GM19452 (cell line): ENCODE measurements around the gene SERPINA10.

ENCODE experiments used
- ATAC-seq: cut with Tn5 transposase; IDR thresholded peaks from one replicate; pipeline ENCODE4 v1.9.1; 2021; ENCODE audit not compliant: unreplicated experiment

The SERPINA10 gene

DNA sequence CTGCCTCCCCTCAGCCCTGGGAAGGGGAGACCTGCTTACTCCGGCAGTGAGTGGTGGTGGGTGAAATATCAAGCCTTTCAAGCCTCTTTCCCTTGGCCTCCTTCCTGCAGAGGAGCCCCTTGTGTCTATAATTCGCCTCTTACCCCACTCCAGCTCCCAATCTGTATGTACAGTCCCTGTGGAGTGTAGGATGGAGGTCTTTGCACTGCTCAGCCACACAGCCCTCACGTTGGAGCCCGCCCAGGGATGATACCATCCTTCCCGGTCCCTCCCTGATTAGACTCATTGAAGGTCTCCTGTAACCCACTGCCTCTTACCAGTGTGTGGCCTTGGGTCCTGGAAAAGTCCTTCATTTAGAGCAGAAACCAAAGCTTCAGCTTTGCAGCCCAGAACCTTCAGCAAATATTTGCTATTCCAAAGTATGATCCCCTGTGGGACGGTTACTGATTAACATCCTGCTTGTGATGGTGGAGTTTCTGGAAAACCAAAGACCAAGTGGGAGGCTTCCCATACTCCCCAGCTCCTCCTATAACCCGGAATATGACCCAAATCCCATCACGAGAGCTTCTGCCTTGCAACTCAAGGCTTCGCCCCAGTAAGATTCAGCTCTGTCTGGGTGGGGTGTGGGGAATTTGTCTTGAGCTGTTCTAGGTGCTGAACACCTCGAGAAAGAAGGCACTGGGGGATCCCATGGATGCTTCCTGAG, at the start of gene SERPINA10:
Gene SERPINA10 (minus strand): TSS at position 397 of the 706 bp plus-strand sequence. CDS start 2,675 bp downstream, outside the sequence.
- ATAC-seq: no peak

- no peak for ATAC-seq
Observed at GRCh38 chr14:94342334-94342934, 49.4 kb upstream of the SERPINA10 start.

- ATAC-seq: no peak
Observed at GRCh38 chr14:94341656-94342333, 48.7 kb upstream of the SERPINA10 start.

DNA sequence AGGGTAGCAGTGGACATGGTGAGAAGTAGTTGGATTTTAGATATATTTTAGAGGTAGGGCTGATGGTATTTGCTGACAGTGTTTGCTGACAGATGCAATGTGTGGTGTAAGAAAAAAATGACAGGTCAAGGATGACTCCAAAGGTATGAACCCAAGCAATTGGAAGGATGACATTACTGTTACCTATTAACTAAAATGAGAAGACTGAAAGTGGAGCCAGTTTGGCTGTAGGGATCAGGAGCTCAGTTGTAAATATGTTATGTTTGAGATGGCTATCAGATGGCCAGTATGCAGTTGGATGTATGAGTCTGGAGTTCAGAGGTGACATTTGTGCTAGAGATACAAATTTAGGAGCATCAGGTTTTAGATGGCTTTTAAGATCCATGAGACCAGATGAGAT, 47.5 kb upstream of the SERPINA10 start:
- no peak for ATAC-seq

GRCh38 chr14:94338023-94338422, 45.0 kb upstream of the SERPINA10 start:
- no peak for ATAC-seq

DNA sequence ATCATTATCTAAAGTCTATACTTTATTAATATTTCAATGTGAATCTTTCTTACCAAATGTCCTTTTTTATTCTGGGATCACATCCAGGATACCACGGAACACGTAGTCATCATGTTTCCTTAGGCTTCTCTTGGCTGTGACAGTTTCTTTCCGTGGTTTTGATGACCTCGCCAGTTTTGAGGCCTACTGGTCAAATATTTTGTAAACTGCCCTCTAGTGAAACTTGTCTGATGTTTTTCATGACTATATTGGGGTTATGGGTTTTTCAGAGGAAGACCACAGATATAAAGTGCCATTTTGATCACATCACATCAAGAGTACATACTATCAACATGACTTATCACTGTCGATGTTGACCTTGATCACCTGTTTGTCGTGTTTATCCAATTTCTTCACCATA, 44.2 kb upstream of the SERPINA10 start:
- ATAC-seq: no peak

GRCh38 chr14:94334872-94335271, 41.8 kb upstream of the SERPINA10 start:
- no peak for ATAC-seq

- ATAC-seq: no peak
Observed at GRCh38 chr14:94332587-94332986, 39.5 kb upstream of the SERPINA10 start.

- no peak for ATAC-seq
Observed at GRCh38 chr14:94332063-94332583, 39.1 kb upstream of the SERPINA10 start.

- no peak for ATAC-seq
Observed at GRCh38 chr14:94331462-94331861, 38.4 kb upstream of the SERPINA10 start.

GRCh38 chr14:94330857-94331256, 37.8 kb upstream of the SERPINA10 start:
- no peak for ATAC-seq

- ATAC-seq: no peak
Observed at GRCh38 chr14:94330432-94330831, 37.4 kb upstream of the SERPINA10 start.

DNA sequence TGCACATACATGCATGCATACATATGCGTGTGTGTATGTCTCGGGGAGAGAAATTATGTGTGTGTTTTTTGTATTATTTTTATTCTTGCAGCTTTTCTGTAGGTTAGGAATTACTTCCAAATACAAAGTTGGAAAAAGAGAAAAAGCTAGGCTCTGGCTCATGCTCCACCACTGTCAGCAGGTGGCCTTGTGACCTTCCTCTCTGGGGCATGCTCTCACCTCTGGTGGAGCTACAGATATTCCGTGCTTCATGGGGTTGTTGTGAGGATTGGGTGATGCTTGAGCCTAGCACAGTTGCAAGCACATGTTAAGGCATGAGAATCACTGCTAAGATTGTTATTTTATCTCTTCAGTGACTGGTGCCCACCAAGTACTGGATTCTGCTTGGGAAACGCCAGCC, 36.8 kb upstream of the SERPINA10 start:
- ATAC-seq: no peak

DNA sequence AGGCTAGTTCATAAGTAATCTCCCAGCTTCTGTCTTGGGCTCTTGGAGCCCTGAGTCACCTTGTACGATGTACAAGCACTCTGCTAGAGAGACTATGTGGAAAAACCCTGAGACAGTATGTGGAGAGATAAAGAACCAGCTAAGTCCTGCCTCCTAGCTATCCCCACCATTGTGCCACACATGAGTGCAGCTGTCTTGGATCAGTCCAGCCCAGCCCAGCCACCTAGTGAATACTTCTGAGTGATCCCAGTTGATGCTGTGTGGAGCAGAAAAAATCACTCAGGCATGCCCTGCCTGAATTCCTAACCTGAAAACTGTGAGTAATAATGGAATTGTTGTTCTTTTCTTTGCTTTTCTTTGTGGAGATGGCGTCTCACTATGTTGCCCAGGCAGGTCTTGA, 35.1 kb upstream of the SERPINA10 start:
- no peak for ATAC-seq

DNA sequence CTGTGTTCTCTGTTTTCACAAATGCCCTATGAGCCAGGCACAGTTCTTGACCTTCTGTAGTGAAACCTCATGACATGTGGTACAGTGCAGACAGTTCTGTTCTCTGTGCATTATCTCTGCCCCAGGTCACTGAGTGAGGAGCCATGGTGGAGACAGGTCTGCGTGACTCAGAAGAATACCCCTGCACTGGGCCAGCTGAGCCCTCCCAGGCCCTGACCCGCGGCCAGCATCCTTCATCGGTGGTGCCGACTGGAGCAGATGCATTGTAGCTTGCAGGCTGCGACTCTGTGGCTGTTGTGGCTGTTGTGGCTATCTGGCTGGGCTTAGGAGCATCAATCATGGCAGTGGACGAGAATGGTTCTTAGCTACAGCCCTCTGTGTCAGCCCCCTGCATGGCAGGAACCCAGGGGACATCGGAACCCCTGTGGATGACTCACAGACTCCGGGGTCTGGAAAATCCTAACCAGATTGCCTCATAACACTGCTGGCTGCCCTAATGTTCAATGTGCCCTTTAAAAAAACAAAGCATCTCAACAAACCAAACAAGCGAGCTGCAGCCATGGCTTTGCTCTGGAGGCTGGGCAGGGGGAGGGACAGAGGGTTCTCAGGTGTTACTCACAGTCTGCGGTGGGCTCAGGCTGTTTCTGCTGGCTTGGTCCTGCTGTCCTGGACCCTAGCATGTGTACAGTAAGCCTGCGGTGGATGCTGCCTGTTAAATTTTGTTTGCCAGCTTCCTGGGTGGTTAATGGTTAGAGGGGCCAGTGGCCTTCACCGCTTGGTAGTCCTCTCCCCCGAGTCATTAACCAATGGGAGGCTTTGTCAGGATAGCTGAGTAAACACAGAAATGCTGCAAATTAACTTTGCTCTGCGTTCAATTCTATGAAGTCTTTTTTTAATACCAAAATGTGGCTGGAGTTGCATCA, 29.8 kb upstream of the SERPINA10 start, which contains the start of gene SERPINA6:
Gene SERPINA6 (minus strand): TSS at position 689 of the 923 bp plus-strand sequence. CDS start 8,688 bp downstream, outside the sequence.
- no peak for ATAC-seq

GRCh38 chr14:94321421-94322271, 28.6 kb upstream of the SERPINA10 start:
- no peak for ATAC-seq

- no peak for ATAC-seq
Observed at GRCh38 chr14:94320243-94320642, 27.2 kb upstream of the SERPINA10 start.

DNA sequence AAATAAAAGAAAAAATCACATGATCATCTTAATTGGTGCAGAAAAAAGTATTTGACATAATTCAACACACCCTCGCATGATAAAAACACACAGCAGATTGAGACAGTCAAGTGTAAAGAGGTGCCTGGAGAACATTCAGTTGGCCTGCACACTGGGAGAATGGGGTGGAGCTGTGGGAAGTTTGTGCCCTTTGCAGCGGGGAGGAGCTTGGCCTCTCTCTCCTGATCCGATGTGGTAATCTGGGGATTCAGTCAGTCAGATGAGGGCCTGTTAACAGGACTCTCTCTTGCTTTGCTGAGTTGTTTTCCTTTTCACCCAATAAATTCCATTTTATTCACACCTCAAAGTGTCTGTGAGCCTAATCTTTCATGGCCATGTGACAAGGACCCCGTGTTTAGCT, 24.2 kb upstream of the SERPINA10 start:
- no peak for ATAC-seq

GRCh38 chr14:94316692-94317091, 23.6 kb upstream of the SERPINA10 start:
- no peak for ATAC-seq

- ATAC-seq: no peak
Observed at GRCh38 chr14:94314890-94315289, 21.8 kb upstream of the SERPINA10 start.
